H9 (cell line): ENCODE results near the gene RANBP17. TPM values are rescaled to one million over a fixed set of nuclear protein-coding genes. Genes with fewer than 3 reads are reported as not detected.

Source experiments
- DNase-seq: peaks from one replicate; pipeline ENCODE4 v3.0.0-alpha.2; 2017
- H2AFZ ChIP-seq: one replicate; pipeline ENCODE4 v1.6.1; 2013; ENCODE audit warnings: mild to moderate bottlenecking, low read length, control low read depth, moderate library complexity
- H2AK5ac ChIP-seq: 2 replicates; pipeline ENCODE4 v1.6.1; 2013; ENCODE audit warnings: low read length, control low read depth, mixed read lengths; ENCODE audit not compliant: insufficient read length
- H2BK120ac ChIP-seq: one replicate; pipeline ENCODE4 v1.6.1; 2013; ENCODE audit warnings: low read depth, mild to moderate bottlenecking, low read length, control low read depth, inconsistent platforms; ENCODE audit not compliant: poor library complexity, severe bottlenecking
- H2BK12ac ChIP-seq: 2 replicates; pipeline ENCODE4 v1.6.1; 2013; ENCODE audit warnings: low read length, control low read depth, mixed read lengths, low read depth; ENCODE audit not compliant: insufficient read length
- H2BK15ac ChIP-seq: 2 replicates; pipeline ENCODE4 v1.6.1; 2013; ENCODE audit warnings: low read depth, low read length, control low read depth
- H2BK20ac ChIP-seq: one replicate; pipeline ENCODE4 v1.6.1; 2013; ENCODE audit warnings: low read depth, mild to moderate bottlenecking, low read length, control low read depth, inconsistent platforms; ENCODE audit not compliant: poor library complexity, severe bottlenecking
- H2BK5ac ChIP-seq: 2 replicates; pipeline ENCODE4 v1.6.1; 2013; ENCODE audit warnings: low read length, control low read depth, mixed read lengths; ENCODE audit not compliant: insufficient read length
- H3K14ac ChIP-seq: 2 replicates; pipeline ENCODE4 v1.6.1; 2013; ENCODE audit warnings: low read length, control low read depth; ENCODE audit not compliant: insufficient read depth
- H3K18ac ChIP-seq: 2 replicates; pipeline ENCODE4 v1.6.1; 2013; ENCODE audit warnings: low read depth, mild to moderate bottlenecking, mixed read lengths, low read length, control low read depth; ENCODE audit not compliant: insufficient read length
- H3K23ac ChIP-seq: 2 replicates; pipeline ENCODE4 v1.6.1; 2013; ENCODE audit warnings: low read length, control low read depth, mixed read lengths, low read depth; ENCODE audit not compliant: insufficient read length
- H3K23me2 ChIP-seq: 2 replicates; pipeline ENCODE4 v1.6.1; 2013; ENCODE audit warnings: low read depth, mild to moderate bottlenecking, mixed read lengths, low read length, control low read depth; ENCODE audit not compliant: insufficient read length, poor library complexity, severe bottlenecking
- H3K27ac ChIP-seq: 2 replicates; pipeline ENCODE4 v1.5.1; 2013; ENCODE audit warnings: low read length, control low read depth, mixed read lengths, low read depth; ENCODE audit not compliant: insufficient read length
- H3K27me3 ChIP-seq: 2 replicates; pipeline ENCODE4 v1.6.1; 2013; ENCODE audit warnings: low read length, control low read depth, inconsistent platforms; ENCODE audit not compliant: insufficient read depth
- H3K4ac ChIP-seq: 2 replicates; pipeline ENCODE4 v1.6.1; 2013; ENCODE audit warnings: low read depth, mild to moderate bottlenecking, control low read depth, inconsistent platforms, low read length, moderate library complexity
- H3K4me1 ChIP-seq: 2 replicates; pipeline ENCODE4 v1.6.1; 2013; ENCODE audit warnings: low read length, control low read depth, inconsistent platforms; ENCODE audit not compliant: insufficient read depth
- H3K4me2 ChIP-seq: 2 replicates; pipeline ENCODE4 v1.6.1; 2013; ENCODE audit warnings: low read length, control low read depth, mixed read lengths; ENCODE audit not compliant: insufficient read length, insufficient read depth
- H3K56ac ChIP-seq: 2 replicates; pipeline ENCODE4 v1.6.1; 2013; ENCODE audit warnings: low read depth, mild to moderate bottlenecking, mixed read lengths, low read length, control low read depth; ENCODE audit not compliant: insufficient read length
- H3K79me1 ChIP-seq: 2 replicates; pipeline ENCODE4 v1.6.1; 2013; ENCODE audit warnings: low read depth, mild to moderate bottlenecking, moderate library complexity, low read length, control low read depth, inconsistent platforms; ENCODE audit not compliant: insufficient read depth, poor library complexity, severe bottlenecking
- H3K79me2 ChIP-seq: 2 replicates; pipeline ENCODE4 v1.6.1; 2013; ENCODE audit warnings: low read length, control low read depth, inconsistent platforms; ENCODE audit not compliant: insufficient read depth
- H3K9ac ChIP-seq: 2 replicates; pipeline ENCODE4 v1.6.1; 2013; ENCODE audit warnings: low read length, control low read depth, mixed read lengths; ENCODE audit not compliant: insufficient read length; ENCODE audit errors: extremely low read depth
- H3K9me3 ChIP-seq: one replicate; pipeline ENCODE4 v1.6.1; 2013; ENCODE audit warnings: low read depth, low read length, inconsistent platforms; ENCODE audit not compliant: control insufficient read depth
- H3T11ph ChIP-seq: one replicate; pipeline ENCODE4 v1.6.1; 2013; ENCODE audit warnings: mild to moderate bottlenecking, low read length, control low read depth, inconsistent platforms
- H4K20me1 ChIP-seq: one replicate; pipeline ENCODE4 v1.6.1; 2013; ENCODE audit not compliant: control insufficient read depth, insufficient read length, insufficient read depth
- H4K5ac ChIP-seq: 2 replicates; pipeline ENCODE4 v1.6.1; 2013; ENCODE audit warnings: low read depth, mild to moderate bottlenecking, mixed read lengths, low read length, control low read depth; ENCODE audit not compliant: insufficient read length
- H4K8ac ChIP-seq: replicated peaks from 2 replicates; pipeline ENCODE4 v1.6.1; 2013; ENCODE audit warnings: low read length, control low read depth, mixed read lengths, low read depth; ENCODE audit not compliant: insufficient read length
- H4K91ac ChIP-seq: 2 replicates; pipeline ENCODE4 v1.6.1; 2013; ENCODE audit warnings: low read depth, mild to moderate bottlenecking, moderate library complexity, mixed read lengths, low read length, control low read depth; ENCODE audit not compliant: insufficient read length
- H3K27ac Mint-ChIP-seq, 3 experiments: 2 replicates in 2 of 3; 3 replicates in 1 of 3; pipeline ENCODE4 v1.8.0; 2020 to 2021; ENCODE audit warnings: mixed read lengths in 3 of 3, mild to moderate bottlenecking in 1 of 3, moderate library complexity in 1 of 3
- H3K27me3 Mint-ChIP-seq: 2 replicates; pipeline ENCODE4 v1.8.0; 2021; ENCODE audit warnings: low read depth, mild to moderate bottlenecking, moderate library complexity, mixed read lengths
- H3K36me3 Mint-ChIP-seq, 3 experiments: 2 replicates in 2 of 3; 3 replicates in 1 of 3; pipeline ENCODE4 v1.8.0; 2020 to 2021; ENCODE audit warnings: low read depth in 3 of 3, mixed read lengths in 3 of 3; ENCODE audit not compliant: insufficient read depth in 1 of 3
- H3K4me1 Mint-ChIP-seq, 2 experiments: 2 replicates each; pipeline ENCODE4 v1.8.0; 2020; ENCODE audit warnings: mixed read lengths in 2 of 2
- H3K4me3 Mint-ChIP-seq, 2 experiments: 2 replicates in 1 of 2; 3 replicates in 1 of 2; pipeline ENCODE4 v1.8.0; 2020 to 2021; ENCODE audit warnings: mild to moderate bottlenecking in 2 of 2, mixed read lengths in 2 of 2, moderate library complexity in 1 of 2
- H3K9me3 Mint-ChIP-seq, 2 experiments: 2 replicates in 1 of 2; 3 replicates in 1 of 2; pipeline ENCODE4 v1.8.0; 2020; ENCODE audit warnings: mild to moderate bottlenecking in 2 of 2, mixed read lengths in 2 of 2, moderate library complexity in 1 of 2
- CTCF ChIP-seq: fragments of 200-600 bp; sonication (generic); conservative IDR thresholded peaks from 3 replicates; pipeline ENCODE4 v1.8.0; 2021; ENCODE audit warnings: antibody characterized with exemption, mild to moderate bottlenecking
- WGBS: extraction: QIAGEN DNeasy Blood & Tissue Kit; methylation state at CpG from one replicate; pipeline ENCODE4 v1.1.7; 2013; ENCODE audit warnings: missing lambda C conversion rate, low lambda C conversion rate, mixed read lengths; ENCODE audit not compliant: insufficient read length; ENCODE audit errors: extremely low coverage; 5-methylcytosine and 5-hydroxymethylcytosine counted together
- total RNA-seq: library from RNA; stranded (reverse); gene quantifications from 2 replicates; pipeline ENCODE4 v1.2.1, GENCODE V29; 2021

The RANBP17 gene
- total RNA-seq, 1 experiment from 2014 or later = 16.5 TPM

GRCh38 chr5:170913573-170913972 is 51.8 kb downstream of the RANBP17 start:
- Histone ChIP-seq H3K23ac (no peak overlapping the region), H3K56ac (no peak overlapping the region), H2AK5ac (no peak overlapping the region), H2BK5ac (no peak overlapping the region), H3K14ac (no peak overlapping the region), H2BK15ac (no peak overlapping the region), H3K9ac (no peak overlapping the region), H4K91ac (no peak overlapping the region), H3K27ac (no peak overlapping the region), H3K4me1 (no peaks in the 10 kb centered on the region), H2BK20ac (no peak overlapping the region), H2AFZ (no peak overlapping the region), H3K18ac (no peak overlapping the region), H4K20me1 (no peaks in the 10 kb centered on the region), H3K23me2 (no peaks in the 10 kb centered on the region), H3K79me2 (no peaks in the 10 kb centered on the region), H3T11ph (no peak overlapping the region), H3K79me1 (no peaks in the 10 kb centered on the region), H2BK120ac (no peak overlapping the region), H4K8ac (no peak overlapping the region), H3K9me3 (no peaks in the 10 kb centered on the region), H4K5ac (no peak overlapping the region), H3K27me3 (no peaks in the 10 kb centered on the region), H3K4me2 (no peak overlapping the region), H3K4ac (no peak overlapping the region), H2BK12ac (no peak overlapping the region)
- Mint-ChIP-seq H3K4me3 (no peak overlapping the region), H3K4me1 (no peaks in the 10 kb centered on the region), H3K27ac (no peak overlapping the region), H3K9me3 (no peaks in the 10 kb centered on the region), H3K27me3 (no peaks in the 10 kb centered on the region), H3K36me3 (peaks cover 0 to 4% (median 0%) of the 10 kb centered on the region in 3 experiments; a peak in 1 of 7 replicates)
- TF ChIP-seq CTCF = no peak
- no peak for DNase-seq
- WGBS = no CpG with 5 or more reads among the region's 3 CpGs
